CD14-positive monocyte (primary cell): ENCODE measurements around the gene CREBZF. TPM values are rescaled to one million over a fixed set of nuclear protein-coding genes. Genes with fewer than 3 reads are reported as not detected.

Experiments used
- DNase-seq, 3 donors: peaks; one replicate each; pipeline ENCODE4 v3.0.0-alpha.2; 2011 to 2022
- H2AFZ ChIP-seq: 2 replicates; pipeline ENCODE4 v1.6.0; 2012; ENCODE audit warnings: mild to moderate bottlenecking, low read depth, low read length, inconsistent platforms; ENCODE audit not compliant: insufficient read depth, poor library complexity, severe bottlenecking
- H3K27ac ChIP-seq, 2 donors: 1 replicate in 1 of 2; 2 replicates in 1 of 2; pipeline ENCODE4 v1.5.1; 2012 to 2013; ENCODE audit warnings: low read length in 2 of 2, control low read depth in 1 of 2, inconsistent platforms in 1 of 2, low read depth in 1 of 2, mild to moderate bottlenecking in 1 of 2
- H3K27me3 ChIP-seq, 2 donors: one replicate each; pipeline versions ENCODE4 v1.6.0 to v1.6.1; 2011 to 2013; ENCODE audit warnings: low read length in 2 of 2; ENCODE audit not compliant: control insufficient read depth in 2 of 2, insufficient read depth in 2 of 2
- H3K36me3 ChIP-seq, 2 donors: replicated peaks in 1 of 2; 1 replicate in 1 of 2; 2 replicates in 1 of 2; pipeline versions ENCODE4 v1.5.1 to v1.6.1; 2012 to 2013; ENCODE audit warnings: low read length in 2 of 2, control low read depth in 1 of 2, inconsistent platforms in 1 of 2, mild to moderate bottlenecking in 1 of 2; ENCODE audit not compliant: insufficient read depth in 2 of 2, control insufficient read depth in 1 of 2
- H3K4me1 ChIP-seq, 2 donors: 1 replicate in 1 of 2; 2 replicates in 1 of 2; pipeline versions ENCODE4 v1.5.1 to v1.6.1; 2012 to 2013; ENCODE audit warnings: low read length in 2 of 2, control low read depth in 1 of 2, inconsistent platforms in 1 of 2, mild to moderate bottlenecking in 1 of 2, moderate library complexity in 1 of 2; ENCODE audit not compliant: insufficient read depth in 2 of 2, control insufficient read depth in 1 of 2
- H3K4me2 ChIP-seq: replicated peaks from 2 replicates; pipeline ENCODE3; 2012; ENCODE audit warnings: low read length, moderate library complexity, mild to moderate bottlenecking; ENCODE audit not compliant: poor library complexity, severe bottlenecking; ENCODE audit errors: extremely low read depth
- H3K4me3 ChIP-seq, 3 experiments: fragments of 200-600 bp in 1 of 3; sonication (generic) in 1 of 3; replicated peaks in 1 of 3; 1 replicate in 2 of 3; 2 replicates in 1 of 3; pipeline ENCODE4 v1.5.1; 2011 to 2013; ENCODE audit warnings: low read length in 3 of 3, mild to moderate bottlenecking in 3 of 3, control low read depth in 2 of 3, low read depth in 2 of 3, inconsistent platforms in 1 of 3, moderate library complexity in 1 of 3
- H3K79me2 ChIP-seq: 2 replicates; pipeline ENCODE4 v1.6.0; 2012; ENCODE audit warnings: mild to moderate bottlenecking, control low read depth, inconsistent platforms, low read length, moderate library complexity; ENCODE audit not compliant: insufficient read depth
- H3K9ac ChIP-seq: 2 replicates; pipeline ENCODE4 v1.6.0; 2017; ENCODE audit warnings: low read length, mild to moderate bottlenecking; ENCODE audit not compliant: insufficient read depth, poor library complexity, severe bottlenecking
- H3K9me3 ChIP-seq, 2 donors: replicated peaks in 1 of 2; 1 replicate in 1 of 2; 2 replicates in 1 of 2; pipeline versions ENCODE4 v1.5.1 to v1.6.1; 2012 to 2013; ENCODE audit warnings: low read length in 2 of 2, control low read depth in 1 of 2; ENCODE audit not compliant: control insufficient read depth in 1 of 2, insufficient read depth in 1 of 2
- H4K20me1 ChIP-seq: 2 replicates; pipeline ENCODE4 v1.6.0; 2012; ENCODE audit warnings: mild to moderate bottlenecking, low read length, control low read depth, moderate library complexity; ENCODE audit not compliant: insufficient read depth
- H3K27ac Mint-ChIP-seq, 7 donors: one replicate each; pipeline ENCODE4 v1.8.0; 2020; ENCODE audit warnings: mild to moderate bottlenecking in 7 of 7, mixed read lengths in 7 of 7, moderate library complexity in 6 of 7, inconsistent platforms in 2 of 7
- H3K27me3 Mint-ChIP-seq, 3 donors: one replicate each; pipeline ENCODE4 v1.8.0; 2021 to 2022; ENCODE audit warnings: low read depth in 3 of 3, mild to moderate bottlenecking in 3 of 3, mixed read lengths in 3 of 3, moderate library complexity in 3 of 3, inconsistent platforms in 1 of 3
- H3K36me3 Mint-ChIP-seq, 2 donors: one replicate each; pipeline ENCODE4 v1.8.0; 2020; ENCODE audit warnings: mixed read lengths in 2 of 2, inconsistent platforms in 1 of 2, mild to moderate bottlenecking in 1 of 2
- H3K4me1 Mint-ChIP-seq: one replicate; pipeline ENCODE4 v1.8.0; 2020; ENCODE audit warnings: mild to moderate bottlenecking, mixed read lengths
- H3K4me3 Mint-ChIP-seq, 2 donors: one replicate each; pipeline ENCODE4 v1.8.0; 2020; ENCODE audit warnings: mild to moderate bottlenecking in 2 of 2, mixed read lengths in 2 of 2, moderate library complexity in 1 of 2
- H3K9me3 Mint-ChIP-seq, 7 donors: one replicate each; pipeline ENCODE4 v1.8.0; 2020 to 2022; ENCODE audit warnings: mixed read lengths in 7 of 7, mild to moderate bottlenecking in 6 of 7, moderate library complexity in 6 of 7, inconsistent platforms in 2 of 7
- CTCF ChIP-seq: fragments of 200-600 bp; IDR thresholded peaks from one replicate; pipeline ENCODE4 v1.8.0; 2022; ENCODE audit warnings: antibody characterized with exemption, mild to moderate bottlenecking
- WGBS: methylation state at CpG from one replicate; pipeline ENCODE4 v1.1.5; 2013; ENCODE audit warnings: missing lambda C conversion rate; ENCODE audit not compliant: insufficient coverage; 5-methylcytosine and 5-hydroxymethylcytosine counted together
- intact Hi-C, 2 donors: fragments of 100-400 bp; cut with micrococcal nuclease; formaldehyde crosslinking; loops; one replicate each; pipeline versions ENCODE4 v1.15.0 to v1.15.1; 2023
- polyA plus RNA-seq, 3 donors: library from polyadenylated mRNA; depleted of rRNA in 1 of 3; unstranded in 2 of 3; stranded (reverse) in 1 of 3; fragments of 300-500 nt in 2 of 3; fragments of >200 nt in 1 of 3; fragmentation: Illumina TruSeq in 2 of 3; gene quantifications; 1 replicate in 2 of 3; 2 replicates in 1 of 3; pipeline ENCODE4 v1.2.3, GENCODE V29; 2012 to 2021

Gene CREBZF
- polyA plus RNA-seq, 3 donors = 3.1 to 35.4 (median 3.9) TPM

GRCh38 chr11:85643191-85643614, 21.7 kb downstream of the CREBZF start:
- peaks cover 10% of the 10 kb centered on the region for H3K4me1 Mint-ChIP-seq
- H3K36me3 Mint-ChIP-seq = peaks cover 7 to 10% of the 10 kb centered on the region in 2 donors
- peaks cover 0 to 10% of the 10 kb centered on the region in 2 donors for H3K36me3 ChIP-seq
- 43% methylated on average over 1 of the region's 2 CpGs for WGBS
- no peak overlapping the region for H3K27ac ChIP-seq
- no peak for TF ChIP-seq CTCF
- no peak overlapping the region for H3K27ac Mint-ChIP-seq
- H3K4me3 Mint-ChIP-seq = peak overlapping the region in 1 of 2 donors; percentile 47
- H3K27me3 ChIP-seq = peaks cover 26 to 42% of the 10 kb centered on the region in 2 donors
- peaks cover 17 to 33% (median 29%) of the 10 kb centered on the region in 3 donors for H3K27me3 Mint-ChIP-seq
- peaks cover 5% of the 10 kb centered on the region for H3K79me2 ChIP-seq
- H3K9ac ChIP-seq = no peak overlapping the region
- H3K4me2 ChIP-seq = no peak overlapping the region
- peaks cover 7 to 8% of the 10 kb centered on the region in 2 donors for H3K4me1 ChIP-seq
- peaks cover 0 to 2% (median 0%) of the 10 kb centered on the region in 7 donors for H3K9me3 Mint-ChIP-seq
- peak in 1 of 3 donors; percentile 54 for DNase-seq
- intact Hi-C loops = no loop called here
- no peaks in the 10 kb centered on the region for H3K9me3 ChIP-seq
- no peaks in the 10 kb centered on the region for H4K20me1 ChIP-seq
- no peak overlapping the region for H3K4me3 ChIP-seq
- H2AFZ ChIP-seq = no peak overlapping the region

GRCh38 chr11:85634747-85635146, 30.2 kb downstream of the CREBZF start:
- Histone ChIP-seq H3K4me1 (peaks cover 0 to 3% of the 10 kb centered on the region in 2 donors), H3K79me2 (peaks cover 25% of the 10 kb centered on the region), H3K27ac (no peak overlapping the region), H3K4me2 (no peak overlapping the region), H3K36me3 (peaks cover 36 to 80% of the 10 kb centered on the region in 2 donors), H3K27me3 (no peaks in the 10 kb centered on the region), H2AFZ (no peak overlapping the region), H3K9ac (no peak overlapping the region), H4K20me1 (peaks cover 10% of the 10 kb centered on the region), H3K4me3 (no peak overlapping the region), H3K9me3 (no peaks in the 10 kb centered on the region)
- Mint-ChIP-seq H3K27me3 (no peaks in the 10 kb centered on the region), H3K4me1 (peaks cover 4% of the 10 kb centered on the region), H3K4me3 (no peak overlapping the region), H3K9me3 (peaks cover 0 to 2% (median 0%) of the 10 kb centered on the region in 7 donors), H3K36me3 (peaks cover 49 to 51% of the 10 kb centered on the region in 2 donors), H3K27ac (no peak overlapping the region)
- WGBS = no CpG with 5 or more reads among the region's 3 CpGs
- DNase-seq = no peak
- no peak for TF ChIP-seq CTCF
- intact Hi-C loops = no loop called here
